ENCODE results near the gene MRAS. TPM values are rescaled to one million over a fixed set of nuclear protein-coding genes. Genes with fewer than 3 reads are reported as not detected.

Gene MRAS
- polyA plus RNA-seq, 1 donor (not counting 4 experiments of a cell fraction or from before 2014, with no cell fraction given), result 7.7 TPM

DNA sequence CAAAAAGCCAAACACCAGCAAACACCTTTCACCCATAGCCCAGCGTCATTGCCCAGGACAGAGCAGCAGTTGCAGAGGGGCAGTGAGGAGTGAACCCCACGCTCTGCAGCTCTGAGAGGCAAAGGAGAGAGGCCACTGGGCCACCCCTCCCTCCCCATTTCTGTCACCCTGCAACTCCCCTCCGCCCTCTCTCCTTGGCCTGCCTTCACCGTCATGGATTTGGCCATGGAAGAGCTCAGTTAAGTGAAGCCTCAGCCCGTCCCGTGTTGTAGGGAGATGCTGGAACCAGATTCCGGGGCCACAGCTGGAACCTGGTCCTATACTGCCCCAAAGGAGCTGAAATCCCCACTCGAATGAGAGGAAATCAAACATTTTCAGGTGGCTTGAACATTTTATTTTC lies 21.9 kb downstream of the MRAS start:
- TF ChIP-seq, protein P1, sequence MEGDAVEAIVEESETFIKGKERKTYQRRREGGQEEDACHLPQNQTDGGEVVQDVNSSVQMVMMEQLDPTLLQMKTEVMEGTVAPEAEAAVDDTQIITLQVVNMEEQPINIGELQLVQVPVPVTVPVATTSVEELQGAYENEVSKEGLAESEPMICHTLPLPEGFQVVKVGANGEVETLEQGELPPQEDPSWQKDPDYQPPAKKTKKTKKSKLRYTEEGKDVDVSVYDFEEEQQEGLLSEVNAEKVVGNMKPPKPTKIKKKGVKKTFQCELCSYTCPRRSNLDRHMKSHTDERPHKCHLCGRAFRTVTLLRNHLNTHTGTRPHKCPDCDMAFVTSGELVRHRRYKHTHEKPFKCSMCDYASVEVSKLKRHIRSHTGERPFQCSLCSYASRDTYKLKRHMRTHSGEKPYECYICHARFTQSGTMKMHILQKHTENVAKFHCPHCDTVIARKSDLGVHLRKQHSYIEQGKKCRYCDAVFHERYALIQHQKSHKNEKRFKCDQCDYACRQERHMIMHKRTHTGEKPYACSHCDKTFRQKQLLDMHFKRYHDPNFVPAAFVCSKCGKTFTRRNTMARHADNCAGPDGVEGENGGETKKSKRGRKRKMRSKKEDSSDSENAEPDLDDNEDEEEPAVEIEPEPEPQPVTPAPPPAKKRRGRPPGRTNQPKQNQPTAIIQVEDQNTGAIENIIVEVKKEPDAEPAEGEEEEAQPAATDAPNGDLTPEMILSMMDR (optimal IDR thresholded peaks at IDR 0.05 in 1 of 3, IDR thresholded peaks at IDR 0.05 in 1 of 3, conservative IDR thresholded peaks at IDR 0.05 in 1 of 3; ENCODE audit: extremely low read depth in 1 of 3, insufficient read depth in 2 of 3, low read length in 3 of 3), result no peak
- TF ChIP-seq EZH2 (IDR thresholded peaks at IDR 0.05; ENCODE audit: low read length), result no peak
- no peaks in the 10 kb centered on the region for H3K4me1 ChIP-seq (ENCODE audit: control insufficient read depth, extremely low read depth, insufficient read depth, low read length)
- FAIRE-seq (no peak), DNase-seq (ENCODE audit: low read depth, low spot score) (no peak)
- H2AFZ ChIP-seq (ENCODE audit: control insufficient read depth, low read length), result no peak overlapping the region
- no peaks in the 10 kb centered on the region for H3K79me2 ChIP-seq (ENCODE audit: control insufficient read depth, insufficient read depth, low read length)
- H3K9me3 ChIP-seq (ENCODE audit: control insufficient read depth, low read depth, low read length), result no peaks in the 10 kb centered on the region
- H3K9ac ChIP-seq (ENCODE audit: control insufficient read depth, extremely low read depth, insufficient read depth, low read length), result no peak overlapping the region
- H3K36me3 ChIP-seq (ENCODE audit: control insufficient read depth in 2 of 2, extremely low read depth in 1 of 2, insufficient read depth in 2 of 2, low read length in 2 of 2), result no peaks in the 10 kb centered on the region
- no peak overlapping the region for H3K27ac ChIP-seq (ENCODE audit: control insufficient read depth, insufficient read depth, low read length)
- H3K4me3 ChIP-seq (ENCODE audit: control insufficient read depth in 2 of 3, extremely low read depth in 1 of 3, insufficient read depth in 2 of 3, low read depth in 1 of 3, low read length in 3 of 3), result no peak overlapping the region
- H3K4me2 ChIP-seq (ENCODE audit: control insufficient read depth, extremely low read depth, insufficient read depth, low read depth, low read length), result no peak overlapping the region
- no peaks in the 10 kb centered on the region for H4K20me1 ChIP-seq (ENCODE audit: control insufficient read depth, extremely low read depth, insufficient read depth, low read length)
- no peaks in the 10 kb centered on the region for H3K27me3 ChIP-seq (ENCODE audit: control insufficient read depth, extremely low read depth, insufficient read depth, low read length)
- dilution Hi-C loops (cut with MboI; ENCODE audit: extremely low pct_ligation_motif_present, low sequenced_read_pairs), result no loop called here
- H3K9me1 ChIP-seq (ENCODE audit: control insufficient read depth, extremely low read depth, insufficient read depth, low read length), result no peaks in the 10 kb centered on the region

DNA sequence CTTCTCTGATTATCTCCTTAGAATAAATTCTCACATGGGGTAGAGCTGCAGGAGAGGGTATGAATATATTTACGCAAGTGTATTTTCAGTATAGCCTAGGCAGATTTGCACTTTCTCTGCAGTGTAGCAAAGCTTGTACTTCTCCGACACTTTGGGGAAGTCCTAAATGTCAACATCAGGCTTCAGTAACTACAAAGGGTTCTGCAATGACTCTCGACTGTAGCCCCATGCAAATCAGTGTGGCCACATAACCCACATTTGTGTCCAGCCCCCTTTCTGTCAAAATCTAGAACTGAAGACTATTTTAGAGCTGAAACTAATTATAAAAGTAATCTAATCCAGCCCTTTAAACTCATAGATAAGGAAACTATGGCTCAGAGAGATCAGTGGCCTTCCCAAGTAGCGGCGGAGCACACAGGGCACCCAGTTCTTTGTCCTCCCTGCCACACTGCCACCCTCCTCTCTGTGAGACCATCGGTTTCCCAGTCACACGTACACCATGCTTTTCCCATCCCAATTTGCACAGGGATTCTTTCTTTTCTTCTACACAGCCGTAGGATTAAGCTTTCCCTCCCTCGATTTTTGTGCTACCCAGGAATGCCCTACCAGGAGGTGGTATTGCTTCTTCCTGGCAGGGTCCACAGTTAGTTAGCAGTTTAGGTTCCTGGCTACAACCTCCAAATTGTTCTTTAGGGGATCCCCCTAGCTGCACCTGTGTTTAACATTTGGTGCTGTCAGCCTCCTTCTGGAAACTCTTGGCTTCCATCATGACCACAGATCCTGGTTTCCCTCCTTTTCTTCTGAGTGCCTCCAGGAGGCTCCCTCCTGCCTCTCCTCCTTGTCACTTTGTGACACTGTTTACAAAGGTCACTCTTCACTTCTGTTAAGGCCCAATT lies 22.9 kb downstream of the MRAS start:
- dilution Hi-C loops (cut with MboI; ENCODE audit: extremely low pct_ligation_motif_present, low sequenced_read_pairs), result no loop called here
- TF ChIP-seq EZH2 (IDR thresholded peaks at IDR 0.05; ENCODE audit: low read length), result no peak
- TF ChIP-seq, protein P1 (optimal IDR thresholded peaks at IDR 0.05 in 1 of 3, IDR thresholded peaks at IDR 0.05 in 1 of 3, conservative IDR thresholded peaks at IDR 0.05 in 1 of 3; ENCODE audit: extremely low read depth in 1 of 3, insufficient read depth in 2 of 3, low read length in 3 of 3), result no peak
- no peak overlapping the region for H2AFZ ChIP-seq (ENCODE audit: control insufficient read depth, low read length)
- no peaks in the 10 kb centered on the region for H3K9me1 ChIP-seq (ENCODE audit: control insufficient read depth, extremely low read depth, insufficient read depth, low read length)
- H3K27ac ChIP-seq (ENCODE audit: control insufficient read depth, insufficient read depth, low read length), result no peak overlapping the region
- H3K9ac ChIP-seq (ENCODE audit: control insufficient read depth, extremely low read depth, insufficient read depth, low read length), result no peak overlapping the region
- no peak overlapping the region for H3K4me3 ChIP-seq (ENCODE audit: control insufficient read depth in 2 of 3, extremely low read depth in 1 of 3, insufficient read depth in 2 of 3, low read depth in 1 of 3, low read length in 3 of 3)
- H4K20me1 ChIP-seq (ENCODE audit: control insufficient read depth, extremely low read depth, insufficient read depth, low read length), result no peaks in the 10 kb centered on the region
- FAIRE-seq (no peak), DNase-seq (ENCODE audit: low read depth, low spot score) (no peak)
- H3K27me3 ChIP-seq (ENCODE audit: control insufficient read depth, extremely low read depth, insufficient read depth, low read length), result no peaks in the 10 kb centered on the region
- no peak overlapping the region for H3K4me2 ChIP-seq (ENCODE audit: control insufficient read depth, extremely low read depth, insufficient read depth, low read depth, low read length)
- H3K79me2 ChIP-seq (ENCODE audit: control insufficient read depth, insufficient read depth, low read length), result no peaks in the 10 kb centered on the region
- no peaks in the 10 kb centered on the region for H3K9me3 ChIP-seq (ENCODE audit: control insufficient read depth, low read depth, low read length)
- H3K4me1 ChIP-seq (ENCODE audit: control insufficient read depth, extremely low read depth, insufficient read depth, low read length), result no peaks in the 10 kb centered on the region
- no peaks in the 10 kb centered on the region for H3K36me3 ChIP-seq (ENCODE audit: control insufficient read depth in 2 of 2, extremely low read depth in 1 of 2, insufficient read depth in 2 of 2, low read length in 2 of 2)
